GM19452 (cell line): Measurements from ENCODE around the gene CDC6.

ENCODE experiments used
- ATAC-seq: cut with Tn5 transposase; IDR thresholded peaks from one replicate; pipeline ENCODE4 v1.9.1; 2021; ENCODE audit not compliant: unreplicated experiment

The CDC6 gene

GRCh38 chr17:40322358-40323315 is 35.0 kb downstream of the CDC6 start:
- peak; percentile 32 for ATAC-seq

- no peak for ATAC-seq
Observed at GRCh38 chr17:40323391-40324381, 36.0 kb downstream of the CDC6 start.

- ATAC-seq = no peak
Observed at GRCh38 chr17:40325156-40326013, 37.7 kb downstream of the CDC6 start.

- ATAC-seq = no peak
Observed at GRCh38 chr17:40326014-40326831, 38.5 kb downstream of the CDC6 start.

- no peak for ATAC-seq
Observed at GRCh38 chr17:40326832-40327199, 39.1 kb downstream of the CDC6 start.

- no peak for ATAC-seq
Observed at GRCh38 chr17:40327244-40327729, 39.6 kb downstream of the CDC6 start.

- ATAC-seq = no peak
Observed at GRCh38 chr17:40327735-40328385, 40.2 kb downstream of the CDC6 start.

GRCh38 chr17:40328386-40328766 is 40.7 kb downstream of the CDC6 start:
- ATAC-seq = no peak

- no peak for ATAC-seq
Observed at GRCh38 chr17:40329839-40330794, 42.4 kb downstream of the CDC6 start.

- no peak for ATAC-seq
Observed at GRCh38 chr17:40330850-40331470, 43.3 kb downstream of the CDC6 start.

- no peak for ATAC-seq
Observed at GRCh38 chr17:40331743-40332641, 44.3 kb downstream of the CDC6 start.

- no peak for ATAC-seq
Observed at GRCh38 chr17:40333781-40334448, 46.2 kb downstream of the CDC6 start.

- no peak for ATAC-seq
Observed at GRCh38 chr17:40335620-40336019, 47.9 kb downstream of the CDC6 start.

- no peak for ATAC-seq
Observed at GRCh38 chr17:40337351-40337750, 49.7 kb downstream of the CDC6 start.

- no peak for ATAC-seq
Observed at GRCh38 chr17:40338058-40338457, 50.4 kb downstream of the CDC6 start.
